NCI-H187 (cell line): ENCODE results near the gene MYOD1.

ENCODE experiments used
- DNase-seq, 2 experiments: peaks; one replicate each; lab custom pipeline; 2025; lab: John Stamatoyannopoulos, UW

MYOD1 gene

GRCh38 chr11:17771415-17771814 is 52.0 kb downstream of the MYOD1 start:
- DNase-seq: no peak
